ENCODE data around the gene PPARA. TPM values are rescaled to one million over a fixed set of nuclear protein-coding genes. Genes with fewer than 3 reads are reported as not detected.
"Not testable (repeated sequence)": the region's sequence is repeated elsewhere in the genome, so short reads cannot be mapped to it uniquely, and the experiment has no call there.

The PPARA gene
- total RNA-seq, 2 experiments from 2014 or later = 9.1 to 11.8 TPM

- DNase-seq = no peak
- H3K27ac Mint-ChIP-seq = no peak overlapping the region
- POLR2A ChIA-PET = no interaction called here
- ATAC-seq = no peak
- no peaks in the 10 kb centered on the region for H3K9me3 Mint-ChIP-seq
- TF ChIP-seq, protein P1, sequence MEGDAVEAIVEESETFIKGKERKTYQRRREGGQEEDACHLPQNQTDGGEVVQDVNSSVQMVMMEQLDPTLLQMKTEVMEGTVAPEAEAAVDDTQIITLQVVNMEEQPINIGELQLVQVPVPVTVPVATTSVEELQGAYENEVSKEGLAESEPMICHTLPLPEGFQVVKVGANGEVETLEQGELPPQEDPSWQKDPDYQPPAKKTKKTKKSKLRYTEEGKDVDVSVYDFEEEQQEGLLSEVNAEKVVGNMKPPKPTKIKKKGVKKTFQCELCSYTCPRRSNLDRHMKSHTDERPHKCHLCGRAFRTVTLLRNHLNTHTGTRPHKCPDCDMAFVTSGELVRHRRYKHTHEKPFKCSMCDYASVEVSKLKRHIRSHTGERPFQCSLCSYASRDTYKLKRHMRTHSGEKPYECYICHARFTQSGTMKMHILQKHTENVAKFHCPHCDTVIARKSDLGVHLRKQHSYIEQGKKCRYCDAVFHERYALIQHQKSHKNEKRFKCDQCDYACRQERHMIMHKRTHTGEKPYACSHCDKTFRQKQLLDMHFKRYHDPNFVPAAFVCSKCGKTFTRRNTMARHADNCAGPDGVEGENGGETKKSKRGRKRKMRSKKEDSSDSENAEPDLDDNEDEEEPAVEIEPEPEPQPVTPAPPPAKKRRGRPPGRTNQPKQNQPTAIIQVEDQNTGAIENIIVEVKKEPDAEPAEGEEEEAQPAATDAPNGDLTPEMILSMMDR (IDR thresholded peaks at IDR 0.05) = no peak
- CTCF ChIA-PET = no interaction called here
- no peaks in the 10 kb centered on the region for H3K27me3 Mint-ChIP-seq
- intact Hi-C loops (cut with micrococcal nuclease) = no loop called here
- H3K4me3 Mint-ChIP-seq = no peak overlapping the region
- no peaks in the 10 kb centered on the region for H3K4me1 Mint-ChIP-seq (ENCODE audit: low read depth)
- no peaks in the 10 kb centered on the region for H3K36me3 Mint-ChIP-seq (ENCODE audit: low read depth)
Observed at GRCh38 chr22:46131151-46131587, 19.2 kb upstream of the PPARA start.

DNA sequence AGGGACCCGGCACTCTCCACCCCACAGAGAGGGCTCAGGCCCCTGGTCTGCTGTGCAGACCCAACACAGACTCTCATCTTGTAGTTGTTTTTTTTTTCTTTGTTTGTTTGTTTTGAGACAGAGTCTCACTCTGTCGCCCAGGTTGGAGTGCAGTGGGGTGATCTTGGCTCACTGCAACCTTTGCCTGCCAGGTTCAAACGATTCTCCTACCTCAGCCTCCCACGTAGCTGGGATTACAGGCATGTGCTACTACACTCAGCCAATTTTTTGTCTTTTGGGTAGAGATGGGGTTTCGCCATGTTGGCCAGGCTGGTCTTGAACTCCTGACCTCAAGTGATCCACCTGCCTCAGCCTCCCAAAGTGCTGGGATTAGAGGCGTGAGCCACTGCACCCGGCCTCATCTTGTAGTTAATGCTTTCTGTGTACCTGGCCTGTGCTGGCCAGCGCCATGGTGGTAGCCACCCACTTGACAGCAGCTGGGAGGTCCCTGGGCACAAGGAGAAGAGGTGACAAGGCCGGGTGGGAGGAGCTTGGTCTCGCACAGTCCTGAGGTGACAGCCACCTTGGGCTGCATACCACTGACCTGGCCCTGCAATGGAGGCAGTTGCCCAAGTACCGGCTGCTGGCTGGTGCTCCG is 18.0 kb upstream of the PPARA start:
- POLR2A ChIA-PET; H3K4me3 Mint-ChIP-seq; H3K36me3 Mint-ChIP-seq (ENCODE audit: low read depth); H3K9me3 Mint-ChIP-seq; H3K27me3 Mint-ChIP-seq; H3K4me1 Mint-ChIP-seq (ENCODE audit: low read depth); ATAC-seq; intact Hi-C loops (cut with micrococcal nuclease); DNase-seq; CTCF ChIA-PET; H3K27ac Mint-ChIP-seq: not testable (repeated sequence)

DNA sequence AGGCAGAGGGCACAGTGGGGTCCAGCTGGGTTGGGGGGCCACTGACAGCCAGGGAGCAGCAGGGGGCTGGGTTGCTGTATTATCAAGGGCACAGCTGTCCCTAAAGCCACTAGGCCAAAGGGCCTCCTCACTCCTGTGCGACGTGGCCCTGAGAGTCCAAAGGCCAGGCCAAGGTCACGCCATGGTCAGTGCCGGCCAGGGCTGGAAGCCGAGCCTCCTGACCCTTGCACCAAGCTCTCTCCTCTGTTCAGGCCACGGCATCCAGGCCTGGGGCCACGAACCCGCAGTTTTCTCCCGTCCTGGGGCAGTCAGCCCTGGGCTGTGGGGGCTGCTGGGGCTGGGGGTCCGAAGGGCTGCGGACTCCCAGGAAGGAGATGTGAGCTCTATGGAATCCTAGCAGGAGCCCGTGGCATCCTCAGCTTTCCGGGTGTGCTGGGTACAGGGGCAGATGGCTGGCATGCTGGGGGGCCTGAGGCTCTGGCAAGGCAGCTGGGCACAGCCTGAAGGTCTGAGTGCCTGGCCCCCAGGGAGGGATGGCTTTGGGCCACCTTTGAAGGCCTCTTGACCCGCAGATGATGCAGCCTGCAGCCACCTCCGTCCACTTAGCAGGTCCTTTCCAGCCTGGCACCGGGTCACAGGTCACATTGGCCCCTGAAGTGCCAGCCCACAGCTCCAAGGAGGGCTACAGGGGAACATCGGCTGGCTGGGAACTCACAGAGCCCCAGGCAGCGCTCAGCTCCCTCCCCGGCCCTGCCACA is 17.3 kb upstream of the PPARA start:
- no peaks in the 10 kb centered on the region for H3K9me3 Mint-ChIP-seq
- CTCF ChIA-PET = interaction anchor here (0.7 kb wide), 1 partner anchor 12 kb away, joined by 3 read pairs; no protein-coding TSS in a partner anchor
- POLR2A ChIA-PET = no interaction called here
- H3K4me3 Mint-ChIP-seq = no peak overlapping the region
- H3K27ac Mint-ChIP-seq = no peak overlapping the region
- DNase-seq (no peak), ATAC-seq (no peak)
- no peaks in the 10 kb centered on the region for H3K4me1 Mint-ChIP-seq (ENCODE audit: low read depth)
- no peaks in the 10 kb centered on the region for H3K27me3 Mint-ChIP-seq
- no peaks in the 10 kb centered on the region for H3K36me3 Mint-ChIP-seq (ENCODE audit: low read depth)
- TF ChIP-seq, protein P1 (IDR thresholded peaks at IDR 0.05) = no peak
- intact Hi-C loops (cut with micrococcal nuclease) = no loop called here

DNA sequence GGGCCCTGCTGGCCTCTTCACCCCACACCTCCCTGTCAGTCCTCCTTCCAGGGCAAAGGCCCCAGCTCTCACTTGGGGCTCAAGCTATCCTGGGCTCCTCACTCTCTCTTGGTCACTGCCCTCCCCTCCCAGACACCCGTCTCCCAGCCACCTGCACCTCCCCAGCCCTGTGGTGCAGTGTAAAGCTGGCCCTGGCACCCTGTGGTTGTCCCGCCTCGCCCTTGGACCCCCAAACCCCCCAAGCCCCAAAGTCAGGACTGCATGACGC is 16.8 kb upstream of the PPARA start:
- no peak overlapping the region for H3K27ac Mint-ChIP-seq
- no peaks in the 10 kb centered on the region for H3K9me3 Mint-ChIP-seq
- no peaks in the 10 kb centered on the region for H3K36me3 Mint-ChIP-seq (ENCODE audit: low read depth)
- CTCF ChIA-PET = interaction anchor here (0.7 kb wide), 1 partner anchor 12 kb away, joined by 3 read pairs; no protein-coding TSS in a partner anchor
- TF ChIP-seq, protein P1 (IDR thresholded peaks at IDR 0.05) = no peak
- intact Hi-C loops (cut with micrococcal nuclease) = no loop called here
- no peak for DNase-seq
- no peak for ATAC-seq
- POLR2A ChIA-PET = interaction anchor here (1.0 kb wide), 1 partner anchor 163 kb away, joined by 4 read pairs; the partner anchor contains the start of gene GTSE1
- H3K27me3 Mint-ChIP-seq = no peaks in the 10 kb centered on the region
- H3K4me3 Mint-ChIP-seq = no peak overlapping the region
- no peaks in the 10 kb centered on the region for H3K4me1 Mint-ChIP-seq (ENCODE audit: low read depth)

DNA sequence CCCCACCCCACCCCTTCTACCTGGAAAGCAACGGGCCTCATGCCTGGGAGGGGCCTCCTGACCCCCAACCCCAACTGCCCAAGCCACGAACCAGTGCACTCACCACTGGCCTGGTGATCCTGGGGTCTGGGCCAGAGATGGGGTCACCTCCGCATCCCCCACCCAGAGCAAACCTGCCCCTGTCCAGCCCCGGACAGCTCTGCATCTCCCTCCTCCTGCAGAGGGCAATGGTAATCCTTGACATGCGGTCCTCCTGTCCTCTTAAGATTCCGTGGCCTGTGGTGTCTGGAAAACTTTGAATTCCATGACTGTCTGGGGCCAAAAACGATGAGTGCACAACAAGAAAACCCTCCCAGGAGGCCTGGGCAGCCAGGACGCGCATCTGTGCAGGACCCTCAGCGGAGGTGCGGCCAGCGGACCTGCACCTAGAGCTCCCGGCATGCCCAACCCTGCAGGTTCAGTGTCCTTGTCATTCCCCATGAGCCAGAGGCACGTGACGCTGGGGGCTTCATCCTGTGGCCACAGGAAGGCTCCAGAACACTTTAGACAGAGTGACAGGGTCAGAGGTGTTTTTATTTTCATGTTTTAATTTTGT is 16.1 kb upstream of the PPARA start:
- ChIA-PET POLR2A (interaction anchor here (1.0 kb wide), 1 partner anchor 162 kb away, joined by 4 read pairs; the partner anchor contains the start of gene GTSE1), CTCF (no interaction called here)
- no peak for DNase-seq

More for the DNA sequence above, 16.1 kb upstream of the PPARA start:
- no peak overlapping the region for H3K4me3 Mint-ChIP-seq
- ATAC-seq = no peak
- TF ChIP-seq, protein P1 (IDR thresholded peaks at IDR 0.05) = no peak
- H3K27me3 Mint-ChIP-seq = no peaks in the 10 kb centered on the region
- no peaks in the 10 kb centered on the region for H3K4me1 Mint-ChIP-seq (ENCODE audit: low read depth)
- no peak overlapping the region for H3K27ac Mint-ChIP-seq
- no peaks in the 10 kb centered on the region for H3K36me3 Mint-ChIP-seq (ENCODE audit: low read depth)
- H3K9me3 Mint-ChIP-seq = no peaks in the 10 kb centered on the region
- intact Hi-C loops (cut with micrococcal nuclease) = no loop called here

Data from activated CD8-positive, alpha-beta T cell treated with anti-CD3 and anti-CD28 coated beads for 36 hours (primary cell).